Stimulated activated CD8-positive, alpha-beta memory T cell treated with anti-CD3 and anti-CD28 coated beads, Interleukin-12 subunit alpha, Interleukin-12 subunit beta, amount 100 ng/mL, for 24 hours (primary cell): Measurements from ENCODE around the gene DR1.

Experiments
- DNase-seq: peaks from one replicate; pipeline ENCODE4 v3.0.0-alpha.2; 2020; ENCODE audit errors: extremely low read depth

DR1 gene

DNA sequence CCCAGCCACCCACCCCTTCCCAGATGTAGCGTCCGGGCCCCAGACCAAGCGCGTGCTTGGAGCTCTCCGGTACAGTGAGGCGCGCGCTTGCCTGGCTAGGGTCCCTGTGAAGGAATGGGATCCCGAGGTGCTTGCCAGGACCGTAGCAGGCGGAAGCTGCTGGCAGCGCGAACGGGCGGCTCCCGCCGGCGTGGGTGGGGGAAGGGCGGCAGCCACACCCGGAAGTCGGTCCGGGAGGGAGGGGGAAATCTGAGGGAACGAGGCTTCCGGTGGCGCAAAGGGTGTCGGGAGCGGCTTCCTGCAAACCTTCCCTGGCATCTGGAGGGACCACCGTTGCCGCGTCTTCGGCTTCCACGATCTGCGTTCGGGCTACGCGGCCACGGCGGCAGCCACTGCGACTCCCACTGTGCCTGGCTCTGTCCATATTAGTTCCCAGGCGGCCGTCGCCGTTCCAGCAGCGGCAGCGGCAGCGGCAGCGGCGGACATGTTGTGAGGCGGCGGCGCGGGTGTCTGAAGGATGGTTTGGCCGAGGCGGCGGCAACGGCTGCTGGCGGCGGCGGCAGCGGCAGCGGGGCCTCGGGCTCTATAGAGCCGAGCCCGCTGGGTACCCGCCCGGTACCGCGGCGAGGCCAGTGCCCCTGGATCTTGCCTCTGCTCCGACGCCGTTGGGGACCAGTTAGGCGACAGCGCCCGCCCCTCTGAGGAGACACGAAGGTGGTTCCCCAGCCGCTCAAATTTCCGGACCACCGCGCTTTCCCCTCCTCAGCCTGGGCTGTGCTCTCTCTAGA, at the start of gene DR1:
Gene DR1, plus strand, starts transcription at position 275 of the 788 bp plus-strand sequence. CDS start 739 bp downstream, outside the sequence.
- DNase-seq: peak; percentile 90

GRCh38 chr1:93296555-93297154, 49.1 kb upstream of the DR1 start:
- DNase-seq: no peak

DNA sequence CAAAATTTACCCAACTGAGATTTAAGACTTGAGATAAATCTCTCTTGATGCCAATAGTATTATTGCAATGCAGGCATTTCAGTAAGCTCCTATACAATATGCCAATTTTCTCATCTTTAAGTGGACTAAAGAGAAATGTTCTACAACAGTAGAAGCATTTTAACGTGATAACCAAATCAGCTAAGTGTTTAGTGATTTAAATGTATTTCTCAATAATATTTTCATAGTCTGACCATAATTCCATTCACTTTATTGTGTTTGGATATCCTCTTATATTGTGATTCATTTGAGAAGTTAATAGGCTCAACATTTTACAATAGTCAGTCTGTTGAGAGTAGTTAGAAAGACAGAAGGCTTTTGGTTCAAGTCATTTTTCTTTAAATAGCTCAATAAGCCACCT, 44.6 kb upstream of the DR1 start:
- DNase-seq: no peak

- DNase-seq: no peak
Observed at GRCh38 chr1:93302078-93302477, 43.6 kb upstream of the DR1 start.

- no peak for DNase-seq
Observed at GRCh38 chr1:93304716-93305138, 41.0 kb upstream of the DR1 start.

- no peak for DNase-seq
Observed at GRCh38 chr1:93306920-93307319, 38.8 kb upstream of the DR1 start.

DNA sequence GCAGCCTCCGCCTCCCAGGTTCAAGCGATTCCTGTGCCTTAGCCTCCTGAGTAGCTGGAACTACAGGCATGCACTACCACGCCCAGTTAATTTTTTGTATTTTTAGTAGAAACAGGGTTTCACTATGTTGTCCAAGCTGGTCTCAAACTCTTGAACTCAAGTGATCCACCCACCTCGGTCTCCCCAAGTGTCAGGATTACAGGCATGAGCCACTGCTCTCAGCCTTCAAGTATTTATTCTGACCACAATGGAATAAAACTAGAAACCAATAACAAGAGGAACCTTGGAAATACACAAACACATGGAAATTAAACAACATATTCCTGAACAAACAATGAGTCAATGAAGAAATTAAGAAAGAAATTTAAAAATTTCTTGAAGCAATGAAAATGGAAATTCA, 32.7 kb upstream of the DR1 start:
- no peak for DNase-seq

DNA sequence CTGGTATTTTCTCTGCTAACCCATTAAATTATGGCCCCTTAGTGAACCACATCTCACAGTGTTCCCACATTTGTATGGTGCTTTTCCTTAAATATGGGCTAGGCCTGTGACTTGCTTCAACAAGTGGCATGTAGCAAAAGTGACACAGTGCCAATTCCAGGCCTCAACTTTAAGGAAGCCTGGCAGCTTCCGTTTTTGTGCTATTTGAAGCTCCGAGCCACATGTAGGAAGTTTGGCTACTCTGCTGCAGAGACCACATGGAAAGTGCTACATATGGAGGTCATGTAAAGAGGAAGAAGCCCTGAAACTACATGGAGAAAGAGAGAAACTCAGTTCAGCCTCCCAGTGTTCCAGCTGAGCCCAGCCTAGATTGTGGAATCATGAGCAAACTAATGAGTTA, 28.5 kb upstream of the DR1 start:
- no peak for DNase-seq

GRCh38 chr1:93317943-93318342, 27.8 kb upstream of the DR1 start:
- no peak for DNase-seq

GRCh38 chr1:93321720-93322119, 24.0 kb upstream of the DR1 start:
- no peak for DNase-seq

DNA sequence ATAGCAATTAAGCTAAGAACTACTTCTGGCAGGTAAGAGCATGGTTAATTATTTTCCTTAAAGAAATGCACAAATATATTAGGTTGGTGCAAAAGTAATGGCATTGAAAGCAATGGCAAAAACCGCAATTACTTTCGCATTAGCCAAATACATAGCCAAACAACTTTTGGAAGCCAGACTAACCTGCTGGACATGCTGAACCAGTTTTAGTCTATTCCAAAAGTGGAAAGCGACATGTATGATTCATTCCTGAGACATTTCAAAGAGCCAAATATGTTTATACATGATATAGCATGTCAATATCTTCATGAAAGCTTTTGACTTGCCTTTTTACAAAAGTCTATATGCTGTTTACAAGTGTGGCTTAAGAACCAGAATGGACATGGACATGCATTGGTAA, 23.4 kb upstream of the DR1 start:
- no peak for DNase-seq

GRCh38 chr1:93323185-93323820, 22.4 kb upstream of the DR1 start:
- DNase-seq: no peak

DNA sequence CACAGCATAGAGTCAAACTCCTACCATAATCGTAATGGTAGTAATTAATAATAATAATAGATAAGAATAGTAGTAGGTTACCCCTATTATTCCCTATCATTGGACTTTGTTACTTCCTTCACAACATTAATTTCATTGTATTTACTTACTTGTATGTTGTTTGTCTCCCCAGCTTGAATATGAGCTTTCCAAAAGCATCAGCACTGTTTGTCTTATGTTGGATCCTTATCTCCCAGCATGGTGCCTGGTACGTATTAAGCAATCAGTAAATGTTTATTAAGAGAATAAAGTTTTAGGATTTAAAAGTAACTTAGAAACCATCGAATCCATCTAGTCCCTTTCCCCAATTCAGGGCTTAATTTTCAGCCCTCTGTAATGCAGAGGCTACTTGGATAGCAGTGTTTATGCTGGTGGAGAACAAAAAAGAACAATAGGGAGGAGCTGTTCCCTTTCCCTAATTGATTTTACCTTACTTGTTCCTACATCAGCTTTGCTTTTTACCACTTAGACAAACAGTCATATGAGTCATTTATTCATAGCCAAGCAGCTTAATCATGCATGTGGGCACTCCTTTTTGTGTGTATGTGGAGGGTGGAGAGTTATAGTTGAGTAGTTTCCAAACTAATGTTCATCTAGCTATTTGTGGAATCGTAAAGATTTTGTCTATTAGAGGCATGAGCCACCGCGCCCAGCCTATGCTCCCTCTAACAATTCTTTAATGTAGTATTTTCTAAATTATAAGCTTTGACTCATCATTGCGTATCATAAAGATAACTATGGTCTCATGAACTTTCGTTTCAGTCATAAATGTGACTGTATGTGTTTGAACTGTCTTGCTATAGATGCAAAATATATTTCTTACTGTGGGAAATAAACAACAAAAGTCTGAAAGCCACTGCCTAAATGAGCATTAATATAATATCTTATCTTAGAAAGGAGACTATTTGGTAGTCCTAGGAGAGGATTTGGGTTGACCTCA, 20.9 kb upstream of the DR1 start:
- DNase-seq: no peak

GRCh38 chr1:93328809-93329760, 16.6 kb upstream of the DR1 start:
- DNase-seq: no peak

DNA sequence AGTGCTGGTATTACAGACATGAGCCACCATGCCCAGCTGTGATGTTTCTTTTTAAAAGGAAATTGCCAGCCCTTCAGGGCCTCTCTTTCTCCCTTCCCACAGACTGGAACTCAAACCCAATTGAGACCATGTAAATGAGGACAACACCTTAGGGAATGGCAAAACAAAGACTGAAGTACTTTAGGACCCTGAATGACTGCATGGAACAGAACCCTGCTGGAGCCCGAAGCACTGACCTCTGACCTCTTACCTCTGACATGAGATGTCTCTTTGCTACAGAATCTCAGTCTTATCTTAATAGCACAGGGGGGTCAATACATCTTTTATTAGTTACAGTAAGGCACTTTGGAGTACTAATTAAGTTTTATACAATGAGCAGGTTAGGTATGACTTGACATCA, 15.5 kb upstream of the DR1 start:
- no peak for DNase-seq

- DNase-seq: no peak
Observed at GRCh38 chr1:93330617-93331016, 15.1 kb upstream of the DR1 start.

- no peak for DNase-seq
Observed at GRCh38 chr1:93331412-93331811, 14.3 kb upstream of the DR1 start.

DNA sequence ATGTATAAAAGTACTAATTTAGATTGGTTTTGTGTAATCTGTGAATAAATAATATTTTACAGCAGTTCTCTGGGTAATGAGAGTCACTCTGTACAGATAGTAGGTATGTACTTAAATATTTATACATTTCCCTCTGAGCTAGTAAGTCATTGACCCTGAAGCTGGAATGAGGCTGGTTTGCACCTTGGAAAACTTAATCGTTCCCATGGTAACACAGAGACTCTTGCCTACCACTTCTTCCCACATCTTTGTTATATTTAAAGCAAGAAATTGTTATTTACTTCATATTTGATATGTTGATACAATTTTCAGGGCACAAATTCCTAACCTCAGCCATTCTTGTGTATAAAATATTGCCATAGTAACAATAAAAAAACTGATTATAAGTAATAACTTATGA, 13.3 kb upstream of the DR1 start:
- no peak for DNase-seq

- no peak for DNase-seq
Observed at GRCh38 chr1:93338387-93339146, 7.1 kb upstream of the DR1 start.

GRCh38 chr1:93339171-93339697, 6.5 kb upstream of the DR1 start:
- DNase-seq: no peak
